Type B pancreatic cell (in vitro differentiated cells): ENCODE results near the gene LRRC15. TPM values are rescaled to one million over a fixed set of nuclear protein-coding genes. Genes with fewer than 3 reads are reported as not detected.

Experiments
- DNase-seq: peaks from one replicate; pipeline ENCODE4 v3.0.0; 2021; ENCODE audit warnings: mixed read lengths; ENCODE audit not compliant: unreplicated experiment; ENCODE audit errors: extremely low spot score
- H3K27ac Mint-ChIP-seq: 2 replicates; pipeline ENCODE4 v1.8.0; 2021; ENCODE audit warnings: mild to moderate bottlenecking, mixed read lengths
- H3K27me3 Mint-ChIP-seq: 2 replicates; pipeline ENCODE4 v1.8.0; 2021; ENCODE audit warnings: mixed read lengths
- H3K36me3 Mint-ChIP-seq: 2 replicates; pipeline ENCODE4 v1.8.0; 2021; ENCODE audit warnings: mixed read lengths
- H3K4me1 Mint-ChIP-seq: one replicate; pipeline ENCODE4 v1.8.0; 2021; ENCODE audit warnings: mixed read lengths; ENCODE audit not compliant: unreplicated experiment
- H3K4me3 Mint-ChIP-seq: 2 replicates; pipeline ENCODE4 v1.8.0; 2021; ENCODE audit warnings: mild to moderate bottlenecking, mixed read lengths
- H3K9me3 Mint-ChIP-seq: 2 replicates; pipeline ENCODE4 v1.8.0; 2021; ENCODE audit warnings: mixed read lengths
- total RNA-seq: library from RNA; stranded (reverse); gene quantifications from 2 replicates; pipeline ENCODE4 v1.2.1, GENCODE V29; 2021; ENCODE audit warnings: low replicate concordance
- TF ChIP-seq, protein P1 (sequence below): fragments of 200-600 bp; sonication (generic); conservative IDR thresholded peaks from 2 replicates; pipeline ENCODE4 v1.5.0; 2021; ENCODE audit warnings: antibody characterized with exemption, mild to moderate bottlenecking

The LRRC15 gene
- total RNA-seq, 1 donor from 2014 or later, result 0.07 TPM

DNA sequence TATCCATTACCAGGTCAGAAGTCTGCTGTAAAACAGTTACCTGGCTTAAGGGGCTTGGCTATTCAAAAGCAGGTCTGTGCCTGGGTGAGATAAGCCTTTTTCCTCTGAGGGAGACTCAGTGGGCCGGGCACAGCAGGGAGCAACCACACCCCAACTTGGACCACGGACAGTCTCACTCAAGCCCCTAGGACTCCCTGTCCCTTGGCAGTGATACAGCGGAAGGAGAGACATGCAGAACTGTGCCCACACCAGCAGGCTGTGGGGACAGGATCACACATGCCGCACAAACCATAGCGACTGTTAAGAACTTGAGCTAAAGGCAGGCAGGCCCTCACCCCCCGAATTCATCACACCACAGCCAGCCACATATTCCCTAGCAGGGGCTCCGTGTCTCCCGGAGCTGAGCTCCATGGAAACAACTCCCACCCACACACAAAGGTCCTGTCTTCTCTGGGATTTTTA is 32.4 kb upstream of the LRRC15 start:
- peaks cover 14% of the 10 kb centered on the region for H3K4me1 Mint-ChIP-seq
- H3K27me3 Mint-ChIP-seq, result peaks cover 10% of the 10 kb centered on the region
- no peak for DNase-seq
- TF ChIP-seq, protein P1, sequence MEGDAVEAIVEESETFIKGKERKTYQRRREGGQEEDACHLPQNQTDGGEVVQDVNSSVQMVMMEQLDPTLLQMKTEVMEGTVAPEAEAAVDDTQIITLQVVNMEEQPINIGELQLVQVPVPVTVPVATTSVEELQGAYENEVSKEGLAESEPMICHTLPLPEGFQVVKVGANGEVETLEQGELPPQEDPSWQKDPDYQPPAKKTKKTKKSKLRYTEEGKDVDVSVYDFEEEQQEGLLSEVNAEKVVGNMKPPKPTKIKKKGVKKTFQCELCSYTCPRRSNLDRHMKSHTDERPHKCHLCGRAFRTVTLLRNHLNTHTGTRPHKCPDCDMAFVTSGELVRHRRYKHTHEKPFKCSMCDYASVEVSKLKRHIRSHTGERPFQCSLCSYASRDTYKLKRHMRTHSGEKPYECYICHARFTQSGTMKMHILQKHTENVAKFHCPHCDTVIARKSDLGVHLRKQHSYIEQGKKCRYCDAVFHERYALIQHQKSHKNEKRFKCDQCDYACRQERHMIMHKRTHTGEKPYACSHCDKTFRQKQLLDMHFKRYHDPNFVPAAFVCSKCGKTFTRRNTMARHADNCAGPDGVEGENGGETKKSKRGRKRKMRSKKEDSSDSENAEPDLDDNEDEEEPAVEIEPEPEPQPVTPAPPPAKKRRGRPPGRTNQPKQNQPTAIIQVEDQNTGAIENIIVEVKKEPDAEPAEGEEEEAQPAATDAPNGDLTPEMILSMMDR, result no peak
- no peaks in the 10 kb centered on the region for H3K9me3 Mint-ChIP-seq
- no peak overlapping the region for H3K4me3 Mint-ChIP-seq
- H3K36me3 Mint-ChIP-seq, result no peaks in the 10 kb centered on the region
- no peak overlapping the region for H3K27ac Mint-ChIP-seq

DNA sequence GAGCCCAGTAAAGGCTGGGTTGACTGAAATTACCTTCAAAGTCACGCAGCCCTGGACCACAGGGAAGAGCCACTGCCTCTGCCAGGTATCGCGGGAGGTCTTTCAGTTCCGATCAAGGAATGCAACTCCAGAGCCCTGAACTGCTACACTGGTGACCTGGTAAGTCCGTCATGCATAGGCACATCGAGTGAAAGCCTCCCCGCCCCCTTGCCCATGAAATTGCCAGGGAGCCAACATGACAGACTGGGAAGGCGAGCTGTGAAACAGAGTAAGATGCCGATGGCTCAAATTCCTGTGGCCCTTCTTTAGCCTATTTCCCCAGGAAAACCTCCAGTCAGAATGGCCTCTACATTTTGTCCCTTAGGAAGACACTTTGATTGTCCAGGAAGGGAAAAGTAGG is 31.8 kb upstream of the LRRC15 start:
- no peak overlapping the region for H3K4me3 Mint-ChIP-seq
- H3K4me1 Mint-ChIP-seq, result peaks cover 16% of the 10 kb centered on the region
- no peak overlapping the region for H3K27ac Mint-ChIP-seq
- H3K36me3 Mint-ChIP-seq, result no peaks in the 10 kb centered on the region
- no peak for DNase-seq
- TF ChIP-seq, protein P1, result no peak
- peaks cover 10% of the 10 kb centered on the region for H3K27me3 Mint-ChIP-seq
- no peaks in the 10 kb centered on the region for H3K9me3 Mint-ChIP-seq

- DNase-seq, result no peak
- Mint-ChIP-seq H3K4me3 (no peak overlapping the region), H3K4me1 (peaks cover 27% of the 10 kb centered on the region), H3K9me3 (no peaks in the 10 kb centered on the region), H3K27me3 (peaks cover 10% of the 10 kb centered on the region), H3K27ac (no peak overlapping the region), H3K36me3 (no peaks in the 10 kb centered on the region)
- TF ChIP-seq, protein P1, result no peak
These were observed 30.4 kb upstream of the LRRC15 start for GRCh38 chr3:194399874-194400411.

DNA sequence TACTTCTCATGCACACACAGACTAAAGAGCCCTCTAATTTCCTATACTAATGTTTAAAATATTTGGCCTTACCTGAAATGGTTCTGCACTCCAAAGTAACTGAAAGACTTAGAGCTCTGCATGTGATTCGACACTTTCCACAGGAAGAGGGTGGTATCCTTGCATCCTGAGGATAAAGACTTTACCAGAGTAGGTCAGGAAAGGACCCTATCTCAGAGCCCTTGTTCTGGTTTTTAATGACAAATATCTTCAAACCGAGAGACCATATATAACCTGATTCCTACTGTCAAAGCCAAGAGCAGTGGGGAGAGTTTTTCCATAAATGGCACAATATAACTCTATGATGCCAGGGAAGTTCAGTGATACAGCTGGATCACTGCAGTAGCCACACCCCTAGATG is 29.6 kb upstream of the LRRC15 start, which contains the start of gene GP5:
GP5 (minus strand) TSS at position 101 of the 400 bp plus-strand sequence. CDS start 984 bp downstream, outside the sequence.
- TF ChIP-seq, protein P1, result no peak
- no peaks in the 10 kb centered on the region for H3K36me3 Mint-ChIP-seq

DNA sequence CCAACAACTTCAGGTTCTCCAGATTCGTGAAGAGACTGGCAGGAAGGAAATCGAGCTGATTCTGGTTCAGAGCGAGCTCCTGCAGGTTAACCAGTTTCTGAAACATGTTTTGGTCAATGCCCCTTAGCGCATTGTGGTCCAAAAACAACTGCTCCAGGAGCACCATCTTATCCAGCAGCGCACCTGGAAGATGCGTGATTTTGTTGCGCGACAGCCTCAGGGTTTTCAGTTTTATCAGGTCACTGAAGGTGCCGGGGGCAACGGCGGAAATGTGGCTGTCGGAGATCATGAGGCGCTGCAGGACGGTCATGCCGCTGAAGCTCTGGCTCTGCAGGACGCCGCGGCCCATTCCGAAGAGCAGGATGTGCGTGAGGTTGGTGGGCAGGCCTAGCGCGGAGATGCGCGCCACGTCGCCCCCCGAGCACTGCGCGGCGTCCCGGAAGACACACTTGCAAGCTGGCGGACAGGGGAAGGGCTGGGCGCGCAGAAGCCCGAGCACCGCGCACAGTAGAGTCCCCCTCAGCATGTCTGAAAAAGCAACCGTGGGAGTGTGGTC is 28.3 kb upstream of the LRRC15 start:
- peaks cover 10% of the 10 kb centered on the region for H3K27me3 Mint-ChIP-seq
- H3K27ac Mint-ChIP-seq, result no peak overlapping the region
- H3K4me1 Mint-ChIP-seq, result peaks cover 23% of the 10 kb centered on the region
- H3K36me3 Mint-ChIP-seq, result no peaks in the 10 kb centered on the region
- no peak for DNase-seq
- H3K4me3 Mint-ChIP-seq, result no peak overlapping the region
- TF ChIP-seq, protein P1, result no peak
- no peaks in the 10 kb centered on the region for H3K9me3 Mint-ChIP-seq

More for the DNA sequence above, 29.6 kb upstream of the LRRC15 start, which contains the start of gene GP5:
- Mint-ChIP-seq H3K4me3 (no peak within 1 kb of the TSS), H3K9me3 (no peaks in the 10 kb centered on the region), H3K27ac (no peak within 1 kb of the TSS), H3K27me3 (peaks cover 10% of the 10 kb centered on the region), H3K4me1 (peaks cover 23% of the 10 kb centered on the region)
- DNase-seq, result no peak
